Activated CD4-positive, alpha-beta T cell treated with anti-CD3 and anti-CD28 coated beads for 36 hours (primary cell): ENCODE results near the gene CNNM3. TPM values are rescaled to one million over a fixed set of nuclear protein-coding genes. Genes with fewer than 3 reads are reported as not detected.

Source experiments
- ATAC-seq: fragments of 200-7000 bp; cut with Tn5 transposase; one replicate; pipeline ENCODE4 v1.10.0; 2021; ENCODE audit warnings: mild to moderate bottlenecking, moderate library complexity
- CTCF ChIA-PET: fragments of 350-600 bp; sonication (Branson Sonifier 250); formaldehyde crosslinking; loops from one replicate; lab custom pipeline; 2021; ENCODE audit warnings: antibody characterized with exemption; lab: Charles Lee
- POLR2A ChIA-PET: fragments of 350-600 bp; sonication (Branson Sonifier 250); formaldehyde crosslinking; loops from one replicate; lab custom pipeline; 2021; ENCODE audit warnings: antibody characterized with exemption, inconsistent platforms; lab: Charles Lee
- DNase-seq: peaks from one replicate; pipeline ENCODE4 v3.0.0-alpha.2; 2020
- H3K27ac Mint-ChIP-seq: one replicate; pipeline ENCODE4 v1.8.0; 2021; ENCODE audit warnings: mixed read lengths
- H3K27me3 Mint-ChIP-seq: one replicate; pipeline ENCODE4 v1.8.0; 2021; ENCODE audit warnings: mixed read lengths
- H3K36me3 Mint-ChIP-seq: one replicate; pipeline ENCODE4 v1.8.0; 2021; ENCODE audit warnings: low read depth, mixed read lengths
- H3K4me1 Mint-ChIP-seq: one replicate; pipeline ENCODE4 v1.8.0; 2021; ENCODE audit warnings: mixed read lengths
- H3K4me3 Mint-ChIP-seq: one replicate; pipeline ENCODE4 v1.8.0; 2021; ENCODE audit warnings: mild to moderate bottlenecking, moderate library complexity, mixed read lengths
- H3K9me3 Mint-ChIP-seq: one replicate; pipeline ENCODE4 v1.8.0; 2021; ENCODE audit warnings: low read depth, mixed read lengths
- intact Hi-C, 2 experiments: fragments of 100-400 bp; cut with DNase I in 1 of 2; cut with micrococcal nuclease in 1 of 2; formaldehyde crosslinking; loops; one replicate each; pipeline versions ENCODE4 v1.14.2 to v1.15.1; 2022 to 2024; cut with DNase I, micrococcal nuclease
- microRNA-seq: library from miRNA; unstranded; fragments of <30 nt; microRNA quantifications from one replicate; pipeline ENCODE4 v1.2.0, GENCODE V29; 2021; ENCODE audit warnings: borderline replicate concordance
- total RNA-seq, 2 experiments: library from RNA; stranded (reverse); gene quantifications; one replicate each; pipeline ENCODE4 v1.2.3, GENCODE V29; 2021

The CNNM3 gene
- total RNA-seq, 2 experiments from 2014 or later, result 19.2 to 31.2 TPM

GRCh38 chr2:96882230-96882629 lies 66.2 kb downstream of the CNNM3 start:
- ATAC-seq, result no peak
- Mint-ChIP-seq H3K27ac (no peak overlapping the region), H3K9me3 (no peaks in the 10 kb centered on the region), H3K4me3 (no peak overlapping the region), H3K36me3 (no peaks in the 10 kb centered on the region), H3K27me3 (no peaks in the 10 kb centered on the region), H3K4me1 (no peaks in the 10 kb centered on the region)
- DNase-seq, result no peak
- CTCF ChIA-PET, result interaction anchor here (0.9 kb wide), 1 partner anchor 24 kb away, joined by 6 read pairs; the partner anchor contains the start of gene ANKRD39
- intact Hi-C loops, result no loop called here
- POLR2A ChIA-PET, result no interaction called here

- H3K36me3 Mint-ChIP-seq, result no peaks in the 10 kb centered on the region
- no peak for ATAC-seq
- peaks cover 3% of the 10 kb centered on the region for H3K4me1 Mint-ChIP-seq
- H3K4me3 Mint-ChIP-seq, result no peak overlapping the region
- DNase-seq, result no peak
- no peak overlapping the region for H3K27ac Mint-ChIP-seq
- no peaks in the 10 kb centered on the region for H3K9me3 Mint-ChIP-seq
- no peaks in the 10 kb centered on the region for H3K27me3 Mint-ChIP-seq
- intact Hi-C loops, result no loop called here
- ChIA-PET CTCF (interaction anchor here (0.9 kb wide), 1 partner anchor 25 kb away, joined by 6 read pairs; the partner anchor contains the start of gene ANKRD39), POLR2A (no interaction called here)
Observed at GRCh38 chr2:96882906-96883305, 66.8 kb downstream of the CNNM3 start.

GRCh38 chr2:96883306-96883705 lies 67.2 kb downstream of the CNNM3 start:
- peaks cover 7% of the 10 kb centered on the region for H3K4me1 Mint-ChIP-seq
- no peaks in the 10 kb centered on the region for H3K9me3 Mint-ChIP-seq
- H3K27ac Mint-ChIP-seq, result no peak overlapping the region
- H3K27me3 Mint-ChIP-seq, result no peaks in the 10 kb centered on the region
- no peak overlapping the region for H3K4me3 Mint-ChIP-seq
- intact Hi-C loops, result no loop called here
- ATAC-seq (no peak), DNase-seq (no peak)
- CTCF ChIA-PET, result no interaction called here
- POLR2A ChIA-PET, result no interaction called here
- H3K36me3 Mint-ChIP-seq, result no peaks in the 10 kb centered on the region

Small RNAs within 50 kb of the gene (microRNA-seq; reads per million reads assigned to microRNA genes)
- gene MIR3127, result not detected

Other genes starting within 250 kb of the CNNM3 start
- gene KANSL3, start 178.0 kb upstream of the CNNM3 start, total RNA-seq, result 10 to 100 TPM; 33.9 to 39.1 TPM
- not detected for gene FER1L5, start 173.5 kb upstream of the CNNM3 start, total RNA-seq
- 1 to 10 TPM; 4.8 to 5.7 TPM for gene LMAN2L, start 76.2 kb upstream of the CNNM3 start, total RNA-seq
- gene CNNM4, start 55.4 kb upstream of the CNNM3 start, total RNA-seq, result 10 to 100 TPM in 1 of 2 experiments, 1 to 10 TPM in 1; 7.1 to 11.3 TPM
- 1 to 10 TPM; 5.1 to 5.3 TPM for gene ANKRD23, start 27.8 kb downstream of the CNNM3 start, total RNA-seq
- 10 to 100 TPM; 23.0 to 23.6 TPM for gene ANKRD39, start 41.7 kb downstream of the CNNM3 start, total RNA-seq
- gene SEMA4C, start 53.8 kb downstream of the CNNM3 start, total RNA-seq, result 1 to 10 TPM; 7.5 to 9.6 TPM
- gene FAM178B, start 170.3 kb downstream of the CNNM3 start, total RNA-seq, result under 1 TPM in 1 of 2 experiments, not detected in 1; 0.11 TPM